Pons (tissue), 1 donor: Measurements from ENCODE around the gene SDHD.
"Not testable (repeated sequence)": the region's sequence is repeated elsewhere in the genome, so short reads cannot be mapped to it uniquely, and the experiment has no call there.

Source experiments
- DNase-seq: peaks from one replicate; pipeline ENCODE4 v3.0.0-alpha.2; 2016; ENCODE audit warnings: low spot score

Gene SDHD

DNA sequence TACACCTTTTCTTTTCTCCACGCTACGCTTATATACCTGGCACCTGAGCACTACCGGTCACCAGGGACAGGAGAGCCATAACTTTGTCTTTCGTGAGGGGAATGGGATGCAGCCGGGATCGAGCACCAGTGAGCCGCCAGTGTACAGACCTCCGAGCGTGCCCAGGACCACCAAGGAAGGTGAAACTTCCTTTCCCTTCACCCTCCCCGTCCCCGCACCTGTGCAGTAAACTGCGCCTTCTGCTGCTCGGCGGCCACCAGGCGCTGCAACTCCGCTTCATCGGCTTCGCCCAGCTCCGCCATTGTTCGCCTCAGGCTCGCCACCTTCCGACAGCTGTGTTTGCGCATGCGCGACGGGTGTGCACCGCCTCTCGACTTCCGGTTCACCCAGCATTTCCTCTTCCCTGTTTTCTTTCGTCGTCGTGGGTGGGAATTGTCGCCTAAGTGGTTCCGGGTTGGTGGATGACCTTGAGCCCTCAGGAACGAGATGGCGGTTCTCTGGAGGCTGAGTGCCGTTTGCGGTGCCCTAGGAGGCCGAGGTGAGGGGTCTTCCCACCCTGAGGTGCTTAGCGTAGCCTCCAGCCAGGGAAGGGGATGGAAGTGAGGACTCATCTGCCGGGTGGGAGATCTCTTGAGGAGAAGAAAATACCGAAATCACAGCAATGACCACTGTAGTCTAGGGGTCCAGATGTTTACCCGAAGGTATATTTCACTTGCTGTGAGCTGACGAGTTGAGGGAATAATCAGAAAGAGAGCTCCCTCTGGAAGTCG is at the start of gene SDHD, which contains the start of gene TIMM8B:
Gene SDHD (plus strand): TSS at position 452 of the 770 bp plus-strand sequence. CDS start 35 bp downstream, at position 487.
Gene TIMM8B (minus strand): TSS at position 335 of the 770 bp plus-strand sequence. CDS start 33 bp downstream, at position 302.
- DNase-seq, result peak; percentile 98

DNA sequence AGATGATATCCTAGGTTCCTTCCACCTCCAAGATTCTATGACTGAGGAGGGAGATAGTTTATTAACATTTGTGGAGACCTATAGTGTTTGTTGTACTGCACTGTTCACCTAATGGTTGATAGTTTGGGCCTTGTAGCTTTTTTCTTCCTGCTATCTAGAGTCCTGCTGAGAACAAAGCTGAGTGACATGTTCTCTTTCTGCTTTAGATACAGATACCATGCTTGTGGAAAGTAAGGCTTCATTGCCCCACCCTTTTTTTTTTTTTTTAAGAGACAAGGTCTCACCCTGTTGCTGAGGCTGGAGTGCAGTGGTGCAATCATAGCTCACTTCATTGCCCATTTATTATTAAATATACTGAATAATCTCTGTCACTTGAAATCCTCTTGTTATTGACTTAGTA is 49.1 kb upstream of the SDHD start:
- no peak for DNase-seq

DNA sequence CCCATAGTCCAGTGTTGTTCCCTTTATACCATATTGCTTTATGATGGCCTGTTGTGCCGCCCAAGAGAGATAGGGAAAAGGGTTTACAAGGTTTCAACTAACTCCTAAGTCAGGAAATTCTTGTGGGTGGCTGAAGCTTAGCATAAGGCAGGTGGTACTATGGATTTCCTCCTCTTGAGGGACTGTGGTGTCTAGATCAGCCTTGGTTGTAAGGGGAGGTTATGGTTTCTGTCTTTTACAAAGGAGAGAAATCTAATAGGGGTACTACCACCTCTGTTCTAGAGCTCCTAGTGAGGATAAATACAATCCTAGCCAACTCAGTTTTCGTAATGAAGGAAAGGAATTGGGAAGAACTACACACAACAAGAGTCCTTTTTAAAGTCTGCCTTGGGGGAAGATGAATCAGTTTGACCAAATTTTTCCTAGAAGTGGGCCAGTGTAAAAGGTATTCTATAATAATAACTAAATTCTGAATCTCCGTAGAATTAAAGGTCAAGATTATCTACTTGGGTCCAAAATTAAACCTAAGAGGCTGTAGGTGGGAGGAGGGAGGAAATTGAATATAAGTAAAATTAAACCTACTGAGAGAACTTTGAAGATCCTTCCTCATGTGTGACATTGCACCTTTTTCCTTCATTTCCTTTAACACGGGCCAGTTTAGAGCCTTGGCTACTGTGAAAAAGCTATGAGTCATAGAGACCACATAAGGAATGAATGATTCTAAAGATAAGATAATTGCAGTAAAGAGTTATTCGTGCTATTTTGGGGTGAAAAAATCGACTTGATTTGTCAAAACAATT is 44.3 kb upstream of the SDHD start:
- DNase-seq, result no peak

DNA sequence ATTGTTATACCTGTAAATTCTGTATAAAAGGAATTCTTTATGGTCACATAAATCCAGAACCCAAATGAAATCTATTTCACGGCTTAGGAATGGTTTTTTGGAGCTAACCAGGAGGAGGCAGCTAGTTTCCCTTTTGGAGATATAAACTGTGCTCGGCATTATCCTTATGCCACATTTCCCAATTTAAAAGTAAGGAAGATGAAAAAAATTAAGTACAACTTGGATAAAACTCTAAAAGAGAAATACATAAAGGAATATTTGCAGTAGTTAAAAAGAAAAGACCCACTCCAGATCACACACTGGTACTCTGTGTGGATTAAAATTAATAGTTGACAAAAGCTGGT is 43.7 kb upstream of the SDHD start:
- no peak for DNase-seq

DNA sequence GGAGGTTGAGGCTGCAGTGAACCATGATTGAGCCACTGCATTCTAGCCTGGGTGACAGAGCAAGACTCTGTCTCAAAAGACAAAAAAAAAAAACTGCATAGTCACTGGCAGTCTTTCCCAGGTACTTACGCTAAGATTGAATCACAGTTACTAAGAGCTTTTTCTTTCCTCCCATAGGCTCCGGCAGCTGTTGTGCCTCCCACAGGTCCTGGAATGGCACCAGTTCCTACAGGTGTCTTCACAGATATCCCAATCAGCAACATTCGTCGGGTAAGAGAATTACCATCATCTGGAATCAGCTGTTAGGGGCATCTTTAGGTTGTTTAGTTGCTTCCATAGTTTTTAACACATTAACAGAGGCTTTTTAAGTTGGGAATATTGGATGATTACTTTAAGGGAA is 41.7 kb upstream of the SDHD start:
- DNase-seq, result no peak

DNA sequence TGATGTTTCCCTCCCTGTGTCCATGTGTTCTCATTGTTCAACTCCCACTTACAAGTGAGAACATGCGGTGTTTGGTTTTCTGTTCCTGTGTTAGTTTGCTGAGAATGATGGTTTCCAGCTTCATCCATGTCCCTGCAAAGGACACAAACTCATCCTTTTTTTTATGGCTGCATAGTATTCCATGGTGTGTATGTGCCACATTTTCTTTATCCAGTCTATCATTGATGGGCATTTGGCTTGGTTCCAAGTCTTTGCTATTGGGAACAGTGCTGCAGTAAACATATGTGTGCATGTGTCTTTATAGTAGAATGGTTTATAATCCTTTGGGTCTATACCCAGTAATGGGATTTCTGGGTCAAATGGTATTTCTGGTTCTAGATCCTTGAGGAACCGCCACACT is 40.0 kb upstream of the SDHD start:
- not testable (repeated sequence) for DNase-seq

DNA sequence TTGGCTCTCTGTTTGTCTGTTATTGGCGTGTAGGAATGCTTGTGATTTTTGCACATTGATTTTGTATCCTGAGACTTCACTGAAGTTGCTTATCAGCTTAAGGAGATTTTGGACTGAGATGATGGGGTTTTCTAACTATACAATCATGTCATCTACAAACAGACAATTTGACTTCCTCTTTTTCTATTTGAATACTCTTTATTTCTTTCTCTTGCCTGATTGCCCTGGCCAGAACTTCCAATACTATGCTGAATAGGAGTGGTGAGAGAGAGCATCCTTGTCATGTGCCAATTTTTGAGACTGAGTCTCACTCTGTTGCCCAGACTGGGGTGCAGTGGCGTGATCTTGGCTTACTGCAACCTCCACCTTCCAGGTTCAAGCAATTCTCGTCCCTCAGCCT is 38.4 kb upstream of the SDHD start:
- DNase-seq, result not testable (repeated sequence)

DNA sequence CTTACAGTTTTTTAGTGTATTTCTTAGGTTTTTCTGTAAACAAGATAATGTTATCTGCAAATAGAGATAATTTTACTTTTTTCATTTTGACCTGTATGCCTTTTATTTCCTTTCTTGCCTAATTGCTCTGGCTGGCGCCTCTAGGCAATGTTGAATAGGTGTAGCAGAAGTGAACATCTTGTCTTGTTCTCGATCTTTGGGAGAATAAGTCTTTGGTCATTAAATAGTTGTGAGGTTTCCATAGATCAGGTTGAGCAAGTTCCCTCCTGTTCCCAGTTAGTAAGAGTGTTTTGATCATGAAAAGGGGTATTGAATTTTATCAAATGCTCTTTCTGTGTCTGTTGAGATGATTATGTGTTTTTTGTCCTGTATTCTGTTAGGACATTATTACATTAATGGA is 36.9 kb upstream of the SDHD start:
- no peak for DNase-seq

DNA sequence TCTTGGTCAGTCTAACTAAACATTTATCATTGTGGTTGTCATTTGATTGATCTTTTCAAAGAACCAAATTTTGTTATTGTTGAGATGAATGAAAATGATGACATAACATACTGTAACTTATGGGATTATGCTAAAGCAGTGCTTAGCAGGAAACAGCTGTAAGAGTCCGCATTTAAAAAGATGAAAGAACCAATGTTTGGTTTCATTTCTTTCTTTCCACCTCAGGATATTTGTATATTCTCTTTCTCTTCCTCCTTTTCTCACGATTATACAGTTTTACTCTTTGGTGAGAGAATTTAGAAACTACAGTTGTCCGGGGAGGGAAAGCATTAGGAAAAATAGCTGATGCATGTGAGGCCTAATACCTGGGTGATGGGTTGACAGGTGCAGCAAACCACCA is 36.0 kb upstream of the SDHD start:
- DNase-seq, result no peak

DNA sequence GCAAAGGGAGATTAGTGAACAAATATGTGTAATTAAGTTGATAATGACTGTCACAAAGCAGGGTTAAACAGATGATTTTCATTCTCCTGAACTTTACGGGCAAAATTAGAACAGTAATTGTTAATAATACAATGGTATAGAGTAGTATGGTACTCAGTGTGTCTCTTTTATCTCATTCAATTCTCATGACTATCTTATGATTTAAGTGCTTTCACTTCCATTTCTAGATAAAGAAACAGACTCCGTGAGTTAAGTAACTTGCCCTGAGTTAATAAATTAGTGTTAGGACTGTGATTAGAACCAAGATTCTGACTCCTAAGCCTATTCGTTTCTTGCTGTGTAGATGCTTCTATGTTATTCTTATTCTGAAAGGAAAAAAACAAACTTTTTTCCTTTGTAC is 34.9 kb upstream of the SDHD start:
- DNase-seq, result no peak

DNA sequence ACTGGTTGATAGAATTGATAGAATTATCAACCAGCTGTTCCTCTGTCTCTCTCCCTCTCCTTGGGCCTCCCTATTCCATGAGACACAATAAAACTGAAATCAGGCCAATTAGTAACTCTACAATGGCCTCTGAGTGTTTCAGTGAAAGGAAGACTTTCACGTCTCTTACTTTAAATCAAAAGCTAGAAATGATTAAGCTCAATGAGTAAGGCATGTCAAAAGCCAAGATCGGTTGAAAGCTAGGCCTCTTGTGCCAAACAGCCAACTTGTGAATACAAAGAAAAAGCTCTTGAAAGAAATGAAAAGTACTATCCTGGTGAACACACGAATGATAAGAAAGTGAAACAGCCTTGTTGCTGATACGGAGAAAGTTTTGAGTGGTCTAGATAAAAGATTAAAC is 29.5 kb upstream of the SDHD start:
- no peak for DNase-seq

DNA sequence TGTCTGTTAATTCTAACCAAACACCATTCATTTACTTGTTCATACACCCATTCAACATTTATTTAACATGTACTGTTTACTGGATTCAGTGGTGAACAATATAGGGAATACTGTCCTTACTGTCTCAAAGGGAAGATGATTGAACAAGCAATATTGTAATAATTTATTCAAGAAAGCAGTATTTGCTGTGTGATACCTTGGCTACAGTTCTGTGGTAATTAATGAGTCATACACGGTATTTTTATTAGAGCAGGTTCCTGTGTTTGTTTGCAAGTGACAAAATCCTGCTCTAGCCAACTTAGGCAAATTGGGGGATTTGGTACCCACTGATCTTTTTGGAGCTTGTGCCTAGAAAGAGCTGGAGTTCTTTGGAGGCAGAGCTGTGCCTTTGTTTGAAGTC is 28.6 kb upstream of the SDHD start:
- DNase-seq, result no peak

DNA sequence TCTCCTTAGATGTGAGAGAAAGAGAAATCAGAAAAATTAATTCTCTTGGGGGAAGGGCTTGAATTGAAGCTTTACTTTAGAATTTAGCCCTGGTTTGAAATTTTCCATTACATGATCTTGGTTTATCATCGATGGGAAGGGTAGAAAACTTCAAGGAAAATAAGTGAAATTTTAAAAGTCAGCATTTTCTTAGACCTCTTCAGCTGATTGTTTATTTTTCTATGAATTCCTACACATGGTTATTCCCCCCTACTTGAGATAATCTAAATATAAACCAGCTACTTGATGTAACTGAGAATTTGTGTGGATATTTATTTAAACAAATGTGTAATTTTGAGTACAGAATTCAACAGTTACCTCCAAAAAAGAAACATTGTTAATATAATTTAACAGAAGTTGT is 23.8 kb upstream of the SDHD start:
- DNase-seq, result no peak

DNA sequence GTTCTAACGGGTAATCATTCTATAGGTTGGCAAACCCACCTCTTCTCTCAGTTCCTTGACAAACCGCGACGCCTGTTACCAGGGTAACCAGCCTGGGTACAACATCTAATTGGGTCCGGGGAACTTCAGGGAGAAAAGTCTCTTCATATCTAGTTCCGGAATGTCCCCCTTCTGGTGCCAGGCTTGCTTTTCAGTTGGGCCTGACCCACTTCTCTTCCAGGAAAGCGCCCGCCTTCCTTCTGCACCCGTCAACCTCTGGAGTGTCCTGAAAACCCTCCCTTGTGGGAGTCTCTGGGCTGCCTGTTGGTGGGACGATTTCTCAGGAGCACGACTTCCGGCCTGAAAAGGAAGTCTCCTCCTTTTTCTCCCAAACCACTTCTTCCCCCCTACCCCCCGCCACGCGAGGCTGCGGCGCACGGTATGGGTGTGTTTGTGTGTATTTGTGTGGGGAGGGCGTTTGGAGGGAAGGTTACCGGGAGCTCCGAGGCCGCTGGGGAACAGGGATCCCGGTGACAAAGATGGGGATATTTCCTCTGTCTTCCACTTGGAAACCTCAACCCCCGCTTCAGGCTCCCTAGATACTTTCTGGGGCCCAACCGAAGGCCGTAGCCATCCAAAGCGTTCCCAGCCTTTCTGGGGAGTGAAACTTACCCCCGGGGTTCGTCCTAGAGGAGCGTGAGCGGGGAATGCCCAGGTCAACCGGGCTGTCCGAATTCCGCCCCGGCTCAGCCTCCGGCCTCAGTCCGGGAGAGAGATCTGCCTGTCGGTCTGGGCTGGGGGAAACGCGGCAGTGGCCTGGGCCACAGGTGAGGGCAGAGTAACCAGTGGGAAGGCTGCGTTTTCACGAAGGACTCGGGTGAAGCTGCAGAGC is 12.5 kb upstream of the SDHD start, which contains the start of the genes NKAPD1 and PIH1D2:
Gene NKAPD1 (plus strand): TSS at position 359 of the 871 bp plus-strand sequence. CDS start 1,276 bp downstream, outside the sequence.
Gene PIH1D2 (minus strand): TSS at position 77 of the 871 bp plus-strand sequence. CDS start 843 bp downstream, outside the sequence.
- DNase-seq, result peak; percentile 88

DNA sequence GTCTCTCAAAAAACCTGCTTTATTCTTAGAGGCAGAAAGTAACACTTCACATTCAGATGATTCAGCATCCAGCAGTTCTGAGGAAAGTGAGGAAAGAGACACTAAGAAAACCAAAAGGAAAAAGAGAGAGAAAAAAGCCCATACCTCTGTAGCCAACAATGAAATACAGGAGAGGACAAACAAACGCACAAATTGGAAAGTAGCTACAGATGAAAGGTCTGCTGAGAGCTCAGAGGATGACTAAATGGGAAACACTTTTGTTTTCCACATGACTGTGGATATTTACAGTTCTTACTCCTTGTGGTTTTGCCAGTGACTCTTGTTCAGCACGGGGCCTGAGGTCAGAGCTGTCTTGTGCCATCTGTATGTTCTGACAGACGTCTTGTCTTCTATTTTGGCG is 3.9 kb upstream of the SDHD start:
- no peak for DNase-seq

DNA sequence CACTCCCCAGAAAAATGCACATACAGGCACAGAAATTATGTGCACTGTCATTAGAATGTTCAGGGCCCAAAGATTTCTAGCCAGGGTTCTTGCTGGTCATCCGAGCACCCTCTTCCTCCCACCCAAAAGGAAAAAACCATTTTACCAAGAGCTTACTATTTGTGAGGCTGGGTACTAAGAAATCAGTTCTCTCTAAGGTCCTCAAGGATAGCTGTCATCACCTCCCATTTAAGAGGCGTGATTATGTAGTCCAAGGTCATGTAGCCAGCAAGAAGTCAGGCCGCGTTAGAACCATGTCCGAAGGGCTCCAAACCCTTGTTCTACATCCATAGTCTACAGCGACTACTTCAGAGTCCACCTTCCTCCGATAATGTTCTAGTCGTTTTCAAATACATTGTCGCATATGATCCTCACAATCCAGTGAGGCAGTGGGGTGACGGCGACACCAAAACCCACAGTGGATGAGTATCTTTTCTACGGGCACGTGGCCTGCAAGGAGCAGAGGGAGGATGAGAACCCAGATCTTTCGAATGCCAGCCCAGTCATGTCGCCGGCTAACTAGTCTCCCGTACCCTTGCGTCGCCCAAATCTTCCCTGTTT is 751 bp upstream of the SDHD start:
- no peak for DNase-seq

DNA sequence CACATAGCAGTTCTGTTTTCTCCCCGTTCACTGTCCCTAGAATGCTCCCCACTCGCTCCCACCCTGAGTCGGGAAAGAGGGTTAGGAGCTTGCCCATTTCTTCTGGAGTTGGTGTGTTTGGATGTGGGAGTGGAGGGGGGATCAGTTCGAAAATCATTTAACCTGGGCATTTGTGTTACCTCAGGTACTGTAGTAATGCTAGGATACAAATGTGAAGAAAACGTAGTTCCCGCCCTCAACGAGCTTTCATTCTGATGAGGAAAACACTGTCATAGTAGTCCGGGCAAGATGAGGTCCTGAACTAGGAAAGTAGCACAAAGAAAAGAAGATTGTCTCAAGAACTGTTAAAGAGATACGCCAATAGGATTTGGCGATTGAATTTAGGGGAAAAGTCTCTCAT is 539 bp downstream of the SDHD start:
- DNase-seq, result no peak

DNA sequence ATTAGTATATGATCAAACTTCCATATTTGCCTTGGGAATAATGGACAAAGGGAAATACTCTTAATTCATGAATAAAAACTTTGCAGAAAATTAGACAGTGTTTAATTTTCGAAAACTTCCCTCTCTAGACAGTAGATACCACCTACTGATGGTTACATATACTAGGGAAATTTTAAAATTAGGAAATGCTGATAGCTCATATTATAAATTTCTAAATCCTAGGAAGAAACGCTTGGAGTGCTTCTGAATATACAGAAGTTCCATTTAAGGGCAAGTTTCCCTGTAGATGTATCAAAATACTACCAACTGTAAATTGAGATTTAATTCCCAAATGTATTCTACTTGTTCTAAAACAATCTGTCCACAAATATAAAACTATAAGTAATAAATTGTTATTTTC is 8.6 kb downstream of the SDHD start:
- DNase-seq, result not testable (repeated sequence)

DNA sequence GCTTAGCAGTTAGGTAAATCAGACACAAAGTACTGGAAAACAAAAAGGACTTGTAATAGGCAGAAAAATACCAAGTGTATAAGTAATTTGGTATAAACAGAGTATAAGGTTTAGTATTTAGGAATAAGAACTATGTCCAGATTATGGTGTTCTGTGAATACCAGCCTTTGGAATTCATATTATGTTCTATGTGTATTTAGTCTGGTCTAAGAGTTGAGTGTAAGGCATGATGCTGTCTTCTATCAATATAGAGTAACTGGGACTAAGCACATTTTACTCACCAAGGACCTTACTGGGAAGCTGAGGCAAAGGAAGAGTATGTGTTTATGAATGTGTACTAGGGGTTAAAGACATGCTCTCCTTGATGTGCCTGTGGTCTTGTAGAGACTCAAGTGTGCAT is 9.5 kb downstream of the SDHD start:
- DNase-seq, result no peak

DNA sequence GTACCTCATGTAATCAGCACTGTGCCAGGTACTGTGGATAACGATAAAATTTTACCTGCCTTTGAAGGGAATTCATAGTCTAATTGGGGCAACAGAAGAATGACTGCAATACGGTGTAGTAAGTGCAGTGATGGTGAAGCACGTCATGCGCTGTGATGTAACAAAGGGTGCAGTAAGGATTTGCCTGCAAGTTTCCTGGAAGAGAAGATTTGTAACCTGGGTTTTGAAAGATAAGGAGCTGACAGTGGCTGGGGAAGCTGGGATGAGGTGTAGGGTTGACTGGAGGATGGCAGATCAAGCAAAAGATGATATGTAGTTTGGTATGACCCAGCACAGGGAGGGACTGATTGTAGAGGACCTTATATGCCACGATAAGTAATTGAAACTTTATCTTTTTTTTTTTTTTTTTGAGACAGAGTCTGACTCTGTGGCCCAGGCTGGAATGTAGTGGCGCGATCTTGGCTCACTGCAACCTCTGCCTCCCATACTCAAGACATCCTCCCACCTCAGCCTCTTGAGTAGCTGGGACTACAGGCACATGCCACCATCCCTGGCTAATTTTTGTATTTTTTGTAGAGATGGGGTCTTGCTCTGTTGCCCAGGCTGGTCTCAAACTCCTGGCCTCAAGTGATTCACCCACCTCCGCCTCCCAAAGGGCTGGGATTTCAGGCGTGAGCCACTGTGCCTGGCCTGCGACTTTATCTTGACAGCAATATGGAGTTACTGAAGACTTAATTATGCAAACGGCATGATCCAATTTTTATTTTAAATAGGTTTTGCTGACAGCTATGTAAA is 11.3 kb downstream of the SDHD start:
- no peak for DNase-seq

DNA sequence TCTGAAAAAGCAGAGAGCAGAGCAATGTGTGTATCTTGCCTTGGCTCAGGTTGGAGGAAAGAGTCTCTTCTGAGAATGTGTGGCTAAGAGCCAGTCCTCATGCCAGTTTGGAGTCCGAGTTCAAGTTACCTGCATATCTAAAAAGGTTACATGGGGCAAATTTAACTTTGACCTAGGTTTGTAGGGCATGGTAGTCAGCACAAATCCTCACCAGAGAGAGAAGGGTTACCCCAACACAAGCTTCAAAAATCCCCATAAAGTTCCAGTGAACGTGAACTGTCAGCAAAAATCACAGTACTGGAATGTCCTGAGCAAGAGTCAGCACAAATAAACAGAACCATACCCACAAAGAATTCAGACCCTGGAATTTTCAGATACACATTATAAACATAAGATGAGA is 13.8 kb downstream of the SDHD start:
- no peak for DNase-seq
